Spleen (tissue), 11 donors: ENCODE results near the gene EML3. TPM values are rescaled to one million over a fixed set of nuclear protein-coding genes. Genes with fewer than 3 reads are reported as not detected.

Source experiments
- DNase-seq: peaks from one replicate; pipeline ENCODE4 v3.0.0-alpha.2; 2020
- H3K27ac ChIP-seq, 8 donors: fragments of 200-600 bp; sonication (generic) in 7 of 8; 1 replicate in 4 of 8; 2 replicates in 4 of 8; pipeline versions ENCODE4 v1.5.0 to v1.8.0; 2016 to 2021; ENCODE audit warnings: inconsistent platforms in 4 of 8, mild to moderate bottlenecking in 4 of 8, moderate library complexity in 1 of 8
- H3K27me3 ChIP-seq, 7 donors: fragments of 200-600 bp; sonication (generic) in 6 of 7; replicated peaks in 1 of 7; 1 replicate in 4 of 7; 2 replicates in 3 of 7; pipeline versions ENCODE4 v1.5.0 to v1.8.0; 2016 to 2021; ENCODE audit warnings: inconsistent platforms in 3 of 7, mild to moderate bottlenecking in 1 of 7
- H3K36me3 ChIP-seq, 6 donors: fragments of 200-600 bp; sonication (generic) in 5 of 6; 1 replicate in 4 of 6; 2 replicates in 2 of 6; pipeline versions ENCODE4 v1.5.0 to v1.8.0; 2016 to 2021; ENCODE audit warnings: inconsistent platforms in 2 of 6
- H3K4me1 ChIP-seq, 6 donors: fragments of 200-600 bp; sonication (generic) in 5 of 6; 1 replicate in 3 of 6; 2 replicates in 3 of 6; pipeline versions ENCODE4 v1.5.0 to v1.8.0; 2016 to 2021; ENCODE audit warnings: inconsistent platforms in 3 of 6
- H3K4me3 ChIP-seq, 8 donors: fragments of 200-600 bp; sonication (generic) in 7 of 8; 1 replicate in 4 of 8; 2 replicates in 4 of 8; pipeline versions ENCODE4 v1.5.0 to v1.8.0; 2016 to 2021; ENCODE audit warnings: inconsistent platforms in 4 of 8, mild to moderate bottlenecking in 4 of 8, moderate library complexity in 2 of 8
- H3K9me3 ChIP-seq, 8 donors: fragments of 200-600 bp; sonication (generic) in 7 of 8; 1 replicate in 4 of 8; 2 replicates in 4 of 8; pipeline versions ENCODE4 v1.5.0 to v1.8.0; 2016 to 2021; ENCODE audit warnings: inconsistent platforms in 4 of 8
- POLR2A ChIP-seq, 3 donors: fragments of 450-650 bp; IDR thresholded peaks; one replicate each; pipeline ENCODE4 v1.5.1; 2017; ENCODE audit warnings: antibody characterized with exemption in 3 of 3, mild to moderate bottlenecking in 1 of 3
- POLR2AphosphoS5 ChIP-seq, 3 donors: sonication (generic); formaldehyde crosslinking; IDR thresholded peaks; one replicate each; pipeline ENCODE4 v1.5.1; 2017; ENCODE audit warnings: antibody characterized with exemption in 3 of 3
- WGBS, 5 donors: extraction: QIAGEN DNeasy Blood & Tissue Kit in 3 of 5; methylation state at CpG; one replicate each; pipeline versions ENCODE4 v1.1.5 to v1.1.7; 2013 to 2018; 5-methylcytosine and 5-hydroxymethylcytosine counted together
- intact Hi-C: fragments of 100-400 bp; cut with DNase I; formaldehyde crosslinking; loops from one replicate; pipeline ENCODE4 v1.15.0; 2023; ENCODE audit warnings: low total_unique reads
- polyA plus RNA-seq, 3 donors: library from polyadenylated mRNA; stranded (reverse); fragments of 200-250 nt; gene quantifications; one replicate each; pipeline ENCODE4 v1.2.1, GENCODE V29; 2013
- total RNA-seq, 7 donors: library from RNA; depleted of rRNA in 3 of 7; stranded (reverse); fragments of >200 nt in 3 of 7; fragmentation: NEBNext Ultra II Directional in 4 of 7; extraction: Animal tissue kit (Norgen Biotek cat#: 25700) in 4 of 7; gene quantifications; one replicate each; pipeline versions ENCODE4 v1.1.0 to v1.2.1, GENCODE V29; 2016 to 2021
- TF ChIP-seq, protein P1 (sequence below), 11 experiments: fragments of 200-600 bp in 7 of 11; fragments of 450-650 bp in 4 of 11; sonication (generic) in 4 of 11; IDR thresholded peaks in 8 of 11; conservative IDR thresholded peaks in 3 of 11; 1 replicate in 7 of 11; 2 replicates in 4 of 11; pipeline versions ENCODE4 v1.4.0 to v1.8.0; 2016 to 2021; ENCODE audit warnings: antibody characterized with exemption in 11 of 11, inconsistent platforms in 4 of 11, mild to moderate bottlenecking in 1 of 11
- donor health status: healthy with polysubstance abuse.
- donor health status: DM: no; HTN: no; CAD: no; lungs with moderate emphysema.
- donor health status: DM: no; HTN: no; CAD: no.
- donor health status: Bipolar disorder and iron deficiency.
- donor health status: healthy.
- donor health status: DM: no; HTN: no; CAD: no.
- donor health status: DM: yes; HTN: yes; CAD: no.

The EML3 gene
- total and polyA plus RNA-seq, 10 donors = 46.7 to 159 (median 112) TPM

- intact Hi-C loops = no loop called here
- WGBS, 5 donors = 0 to 1% (median 1%) methylated on average over 34 to 83 of the region's 83 CpGs
These were observed 11.0 kb downstream of the EML3 start, which contains the start of gene MTA2 for GRCh38 chr11:62601372-62602140. TSS of gene MTA2 (minus strand) at chr11:62601865. CDS start at chr11:62601450, 415 bp downstream.

DNA sequence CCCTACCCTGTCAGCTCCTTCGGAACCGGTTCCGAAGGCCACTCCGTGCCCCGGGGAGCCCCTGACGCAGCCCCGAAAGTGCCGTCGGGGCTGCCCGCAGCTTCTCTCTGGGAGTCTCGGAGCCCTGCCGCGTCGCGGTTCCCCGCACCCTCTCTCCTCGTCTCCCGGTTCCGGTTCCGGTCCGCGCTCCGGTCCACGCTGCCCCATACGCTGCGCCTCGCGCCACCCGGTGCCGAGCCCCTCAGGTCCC lies 11.5 kb downstream of the EML3 start:
- H3K9me3 ChIP-seq = no peaks in the 10 kb centered on the region
- peaks cover 19 to 81% (median 48%) of the 10 kb centered on the region in 6 donors for H3K4me1 ChIP-seq
- TF ChIP-seq POLR2AphosphoS5 (IDR thresholded peaks at IDR 0.05) (no peak), POLR2A (IDR thresholded peaks at IDR 0.05) (no peak)
- TF ChIP-seq, protein P1, sequence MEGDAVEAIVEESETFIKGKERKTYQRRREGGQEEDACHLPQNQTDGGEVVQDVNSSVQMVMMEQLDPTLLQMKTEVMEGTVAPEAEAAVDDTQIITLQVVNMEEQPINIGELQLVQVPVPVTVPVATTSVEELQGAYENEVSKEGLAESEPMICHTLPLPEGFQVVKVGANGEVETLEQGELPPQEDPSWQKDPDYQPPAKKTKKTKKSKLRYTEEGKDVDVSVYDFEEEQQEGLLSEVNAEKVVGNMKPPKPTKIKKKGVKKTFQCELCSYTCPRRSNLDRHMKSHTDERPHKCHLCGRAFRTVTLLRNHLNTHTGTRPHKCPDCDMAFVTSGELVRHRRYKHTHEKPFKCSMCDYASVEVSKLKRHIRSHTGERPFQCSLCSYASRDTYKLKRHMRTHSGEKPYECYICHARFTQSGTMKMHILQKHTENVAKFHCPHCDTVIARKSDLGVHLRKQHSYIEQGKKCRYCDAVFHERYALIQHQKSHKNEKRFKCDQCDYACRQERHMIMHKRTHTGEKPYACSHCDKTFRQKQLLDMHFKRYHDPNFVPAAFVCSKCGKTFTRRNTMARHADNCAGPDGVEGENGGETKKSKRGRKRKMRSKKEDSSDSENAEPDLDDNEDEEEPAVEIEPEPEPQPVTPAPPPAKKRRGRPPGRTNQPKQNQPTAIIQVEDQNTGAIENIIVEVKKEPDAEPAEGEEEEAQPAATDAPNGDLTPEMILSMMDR (IDR thresholded peaks at IDR 0.05 in 8 of 11, conservative IDR thresholded peaks at IDR 0.05 in 3 of 11) = no peak
- H3K27me3 ChIP-seq = no peaks in the 10 kb centered on the region
- DNase-seq = peak; percentile 94
- peaks cover 0 to 69% (median 43%) of the 10 kb centered on the region in 6 donors for H3K36me3 ChIP-seq
- intact Hi-C loops = no loop called here
- WGBS, 5 donors = 0 to 1% (median 0%) methylated on average over 12 to 30 of the region's 30 CpGs
- peak overlapping the region; percentile 92 to 99 (median 98) for H3K27ac ChIP-seq
- peak overlapping the region; percentile 90 to 98 (median 92) for H3K4me3 ChIP-seq

More at GRCh38 chr11:62601372-62602140, 11.0 kb downstream of the EML3 start, which contains the start of gene MTA2:
- Histone ChIP-seq H3K27me3 (no peaks in the 10 kb centered on the region), H3K36me3 (peaks cover 0 to 69% (median 42%) of the 10 kb centered on the region in 6 donors), H3K4me3 (peak within 1 kb of the TSS; percentile 90 to 98 (median 92)), H3K27ac (peak within 1 kb of the TSS; percentile 92 to 99 (median 98)), H3K4me1 (peaks cover 19 to 82% (median 48%) of the 10 kb centered on the region in 6 donors), H3K9me3 (no peaks in the 10 kb centered on the region)
- TF ChIP-seq, protein P1 (IDR thresholded peaks at IDR 0.05 in 8 of 11, conservative IDR thresholded peaks at IDR 0.05 in 3 of 11) = peak in 1 of 11 experiments; percentile 19
- TF ChIP-seq POLR2AphosphoS5 (IDR thresholded peaks at IDR 0.05) (peak; percentile 89 to 94 (median 89)), POLR2A (IDR thresholded peaks at IDR 0.05) (peak in 1 of 3 donors; percentile 19)
- peak; percentile 99 for DNase-seq

GRCh38 chr11:62600367-62601121 lies 12.0 kb downstream of the EML3 start:
- Histone ChIP-seq H3K4me1 (peaks cover 19 to 76% (median 48%) of the 10 kb centered on the region in 6 donors), H3K9me3 (no peaks in the 10 kb centered on the region), H3K27ac (peak overlapping the region; percentile 92 to 99 (median 98)), H3K4me3 (peak overlapping the region; percentile 90 to 98 (median 92)), H3K27me3 (no peaks in the 10 kb centered on the region), H3K36me3 (peaks cover 0 to 69% (median 43%) of the 10 kb centered on the region in 6 donors)
- no peak for DNase-seq
- no peak for TF ChIP-seq POLR2AphosphoS5 (IDR thresholded peaks at IDR 0.05)
- TF ChIP-seq, protein P1 (IDR thresholded peaks at IDR 0.05 in 8 of 11, conservative IDR thresholded peaks at IDR 0.05 in 3 of 11) = no peak
- intact Hi-C loops = no loop called here
- WGBS, 5 donors = 0 to 1% (median 1%) methylated on average over 16 to 26 of the region's 26 CpGs
